ENCODE results near the gene BOD1L1.

BOD1L1 gene

GRCh38 chr4:13544606-13545393 is 82.7 kb downstream of the BOD1L1 start:
- ChIA-PET CTCF (no interaction called here), POLR2A (interaction anchor here (1.1 to 1.5 kb wide), 3 partner anchors 10 to 61 kb away, joined by 3 to 8 read pairs (median 4); partner anchors contain the start of gene RAB28)
- peak; percentile 99 for TF ChIP-seq L3MBTL2 (conservative IDR thresholded peaks at IDR 0.05)
- peak; percentile 99 for TF ChIP-seq PKNOX1 (IDR thresholded peaks at IDR 0.05)
- no peak for TF ChIP-seq ARNT (IDR thresholded peaks at IDR 0.05)
- DNase-seq (ENCODE audit: extremely low spot score): peak; percentile 91

- CTCF ChIA-PET: interaction anchor here (0.6 kb wide), 1 partner anchor 132 kb away, joined by 3 read pairs; no protein-coding TSS in a partner anchor
- TF ChIP-seq SUZ12 (IDR thresholded peaks at IDR 0.05) (no peak), ARNT (IDR thresholded peaks at IDR 0.05) (no peak), HDGF (IDR thresholded peaks at IDR 0.05; ENCODE audit: borderline replicate concordance) (no peak), L3MBTL2 (conservative IDR thresholded peaks at IDR 0.05) (no peak), NFRKB (IDR thresholded peaks at IDR 0.05) (no peak), CTBP1 (IDR thresholded peaks at IDR 0.05; ENCODE audit: borderline replicate concordance) (no peak), SP1 (IDR thresholded peaks at IDR 0.05) (no peak), ZNF384 (IDR thresholded peaks at IDR 0.05) (no peak), ELF4 (IDR thresholded peaks at IDR 0.05) (no peak), FOXA1 (IDR thresholded peaks at IDR 0.05) (no peak), FOXK2 (IDR thresholded peaks at IDR 0.05) (no peak), PKNOX1 (IDR thresholded peaks at IDR 0.05) (no peak), LEF1 (IDR thresholded peaks at IDR 0.05; ENCODE audit: borderline replicate concordance) (no peak), BHLHE40 (IDR thresholded peaks at IDR 0.05; ENCODE audit: borderline replicate concordance) (no peak), TARDBP (IDR thresholded peaks at IDR 0.05) (no peak), FOXM1 (IDR thresholded peaks at IDR 0.05; ENCODE audit: borderline replicate concordance) (no peak)
- peak; percentile 61 for DNase-seq (ENCODE audit: extremely low spot score)
- POLR2A ChIA-PET: interaction anchor here (1.1 to 1.5 kb wide), 3 partner anchors 9 to 60 kb away, joined by 3 to 8 read pairs (median 4); partner anchors contain the start of gene RAB28
These were observed 83.5 kb downstream of the BOD1L1 start, which contains the start of gene NKX3-2 for GRCh38 chr4:13543839-13544605. NKX3-2 (minus strand) TSS chr4:13544508; CDS start chr4:13544414, 94 bp downstream.

GRCh38 chr4:13543032-13543838 is 84.3 kb downstream of the BOD1L1 start:
- ChIA-PET POLR2A (interaction anchor here (1.1 to 1.5 kb wide), 3 partner anchors 8 to 60 kb away, joined by 3 to 8 read pairs (median 4); partner anchors contain the start of gene RAB28), CTCF (interaction anchor here (0.6 kb wide), 1 partner anchor 131 kb away, joined by 3 read pairs; no protein-coding TSS in a partner anchor)
- no peak for DNase-seq (ENCODE audit: extremely low spot score)
- TF ChIP-seq NFRKB (IDR thresholded peaks at IDR 0.05): no peak
- TF ChIP-seq BHLHE40 (IDR thresholded peaks at IDR 0.05; ENCODE audit: borderline replicate concordance): no peak
- no peak for TF ChIP-seq SP1 (IDR thresholded peaks at IDR 0.05)
- no peak for TF ChIP-seq ELF4 (IDR thresholded peaks at IDR 0.05)
- no peak for TF ChIP-seq FOXM1 (IDR thresholded peaks at IDR 0.05; ENCODE audit: borderline replicate concordance)
- TF ChIP-seq L3MBTL2 (conservative IDR thresholded peaks at IDR 0.05): no peak
- TF ChIP-seq FOXA1 (IDR thresholded peaks at IDR 0.05): no peak
- TF ChIP-seq ZNF384 (IDR thresholded peaks at IDR 0.05): no peak
- no peak for TF ChIP-seq TARDBP (IDR thresholded peaks at IDR 0.05)

- no peak for DNase-seq (ENCODE audit: extremely low spot score)
- TF ChIP-seq NFRKB (IDR thresholded peaks at IDR 0.05) (no peak), TARDBP (IDR thresholded peaks at IDR 0.05) (no peak), FOXA1 (IDR thresholded peaks at IDR 0.05) (no peak), HDGF (IDR thresholded peaks at IDR 0.05; ENCODE audit: borderline replicate concordance) (no peak), FOXM1 (IDR thresholded peaks at IDR 0.05; ENCODE audit: borderline replicate concordance) (no peak), L3MBTL2 (conservative IDR thresholded peaks at IDR 0.05) (no peak), BHLHE40 (IDR thresholded peaks at IDR 0.05; ENCODE audit: borderline replicate concordance) (no peak)
- ChIA-PET CTCF (no interaction called here), POLR2A (no interaction called here)
These were observed 84.9 kb downstream of the BOD1L1 start for GRCh38 chr4:13542577-13543031.

GRCh38 chr4:13541720-13542576 is 85.6 kb downstream of the BOD1L1 start:
- DNase-seq (ENCODE audit: extremely low spot score): no peak
- ChIA-PET CTCF (no interaction called here), POLR2A (no interaction called here)
- TF ChIP-seq CTBP1 (IDR thresholded peaks at IDR 0.05; ENCODE audit: borderline replicate concordance): no peak
- no peak for TF ChIP-seq SUZ12 (IDR thresholded peaks at IDR 0.05)
- TF ChIP-seq FOXM1 (IDR thresholded peaks at IDR 0.05; ENCODE audit: borderline replicate concordance): no peak
- no peak for TF ChIP-seq FOXK2 (IDR thresholded peaks at IDR 0.05)
- TF ChIP-seq HDGF (IDR thresholded peaks at IDR 0.05; ENCODE audit: borderline replicate concordance): no peak
- no peak for TF ChIP-seq LEF1 (IDR thresholded peaks at IDR 0.05; ENCODE audit: borderline replicate concordance)

Data from HEK293T (cell line).